HepG2 (cell line): Measurements from ENCODE around the gene PRSS36. TPM values are rescaled to one million over a fixed set of nuclear protein-coding genes. Genes with fewer than 3 reads are reported as not detected.

Experiments
- ARNT ChIP-seq: fragments of 450-650 bp; IDR thresholded peaks from 2 replicates; pipeline ENCODE4 v1.6.1; 2017
- ATAD3A ChIP-seq: sonication (generic); formaldehyde crosslinking; IDR thresholded peaks from 2 replicates; pipeline ENCODE4 v1.4.0; 2020; ENCODE audit warnings: missing genetic modification reagents
- ATF7 ChIP-seq, 2 experiments: fragments of 450-650 bp in 1 of 2; sonication (generic) in 1 of 2; formaldehyde crosslinking in 1 of 2; IDR thresholded peaks; 2 replicates each; pipeline versions ENCODE4 v1.4.0 to v1.6.1; 2016 to 2020; ENCODE audit warnings: antibody characterized with exemption in 1 of 2, mild to moderate bottlenecking in 1 of 2, missing genetic modification reagents in 1 of 2
- NKX3-1 ChIP-seq: sonication (generic); formaldehyde crosslinking; IDR thresholded peaks from 2 replicates; pipeline ENCODE4 v1.5.0; 2020; ENCODE audit warnings: missing genetic modification reagents
- PHF5A ChIP-seq: IDR thresholded peaks from one replicate; pipeline ENCODE4 v1.6.1; 2018; ENCODE audit warnings: low read depth, missing genetic modification reagents; ENCODE audit not compliant: unreplicated experiment
- TEAD3 ChIP-seq: optimal IDR thresholded peaks from 2 replicates; pipeline ENCODE3; 2016; ENCODE audit warnings: borderline replicate concordance
- ZBTB38 ChIP-seq: sonication (generic); formaldehyde crosslinking; IDR thresholded peaks from 2 replicates; pipeline ENCODE4 v1.5.1; 2020; ENCODE audit warnings: mild to moderate bottlenecking, missing genetic modification reagents
- ZFP36L1 ChIP-seq: sonication (generic); formaldehyde crosslinking; IDR thresholded peaks from 2 replicates; pipeline ENCODE4 v1.8.0; 2022; ENCODE audit warnings: mild to moderate bottlenecking, missing genetic modification reagents, moderate library complexity
- ZNF432 ChIP-seq: sonication (generic); formaldehyde crosslinking; IDR thresholded peaks from 2 replicates; pipeline ENCODE4 v1.5.0; 2020; ENCODE audit warnings: missing genetic modification reagents, mild to moderate bottlenecking, borderline replicate concordance
- ZNF562 ChIP-seq: sonication (generic); formaldehyde crosslinking; IDR thresholded peaks from 2 replicates; pipeline ENCODE4 v1.8.0; 2022; ENCODE audit warnings: missing genetic modification reagents, borderline replicate concordance
- ZSCAN25 ChIP-seq: sonication (generic); formaldehyde crosslinking; IDR thresholded peaks from 2 replicates; pipeline ENCODE4 v1.8.0; 2022; ENCODE audit warnings: mild to moderate bottlenecking, missing genetic modification reagents
- polyA plus RNA-seq, 8 experiments: library from polyadenylated mRNA; depleted of rRNA in 3 of 8; stranded (reverse) in 7 of 8; unstranded in 1 of 8; fragments of >200 nt; fragmentation: Illumina TruSeq in 4 of 8; extraction: Trizol in 4 of 8; gene quantifications; 2 replicates each; pipeline versions ENCODE4 v1.2.1 to v1.2.3, GENCODE V29; 2011 to 2016; ENCODE audit warnings: low read depth in 4 of 8, missing spikeins in 1 of 8, mixed read lengths in 1 of 8; ENCODE audit not compliant: insufficient read depth in 1 of 8
- total RNA-seq, 5 experiments: library from RNA; depleted of rRNA; stranded (reverse); fragments of >200 nt; fragmentation: Illumina TruSeq; extraction: Trizol; gene quantifications; 2 replicates each; pipeline ENCODE4 v1.2.3, GENCODE V29; 2016; ENCODE audit warnings: low read depth in 1 of 5
- TF ChIP-seq, protein P1 (sequence below): sonication (generic); formaldehyde crosslinking; IDR thresholded peaks from 2 replicates; pipeline ENCODE4 v1.5.1; 2020; ENCODE audit warnings: missing genetic modification reagents, mild to moderate bottlenecking, borderline replicate concordance
- TF ChIP-seq, protein P2 (sequence below), 2 experiments: sonication (generic) in 1 of 2; formaldehyde crosslinking in 1 of 2; IDR thresholded peaks; 2 replicates each; pipeline versions ENCODE4 v1.4.0 to v1.6.1; 2018 to 2020; ENCODE audit warnings: missing genetic modification reagents in 2 of 2, borderline replicate concordance in 1 of 2, low read depth in 1 of 2, mild to moderate bottlenecking in 1 of 2, missing biosample characterization in 1 of 2
- TF ChIP-seq, protein P3 (sequence below): sonication (generic); formaldehyde crosslinking; conservative IDR thresholded peaks from 2 replicates; pipeline ENCODE4 v1.4.0; 2020; ENCODE audit warnings: mild to moderate bottlenecking, missing genetic modification reagents, moderate library complexity
- TF ChIP-seq, protein P4 (sequence below): sonication (generic); formaldehyde crosslinking; IDR thresholded peaks from 2 replicates; pipeline ENCODE4 v1.4.0; 2020; ENCODE audit warnings: missing genetic modification reagents, borderline replicate concordance

PRSS36 gene
- total and polyA plus RNA-seq, 2 of the 13 experiments (the other 11 are each of a cell fraction or from before 2014, with no cell fraction given) = 1.5 to 2.1 TPM

DNA sequence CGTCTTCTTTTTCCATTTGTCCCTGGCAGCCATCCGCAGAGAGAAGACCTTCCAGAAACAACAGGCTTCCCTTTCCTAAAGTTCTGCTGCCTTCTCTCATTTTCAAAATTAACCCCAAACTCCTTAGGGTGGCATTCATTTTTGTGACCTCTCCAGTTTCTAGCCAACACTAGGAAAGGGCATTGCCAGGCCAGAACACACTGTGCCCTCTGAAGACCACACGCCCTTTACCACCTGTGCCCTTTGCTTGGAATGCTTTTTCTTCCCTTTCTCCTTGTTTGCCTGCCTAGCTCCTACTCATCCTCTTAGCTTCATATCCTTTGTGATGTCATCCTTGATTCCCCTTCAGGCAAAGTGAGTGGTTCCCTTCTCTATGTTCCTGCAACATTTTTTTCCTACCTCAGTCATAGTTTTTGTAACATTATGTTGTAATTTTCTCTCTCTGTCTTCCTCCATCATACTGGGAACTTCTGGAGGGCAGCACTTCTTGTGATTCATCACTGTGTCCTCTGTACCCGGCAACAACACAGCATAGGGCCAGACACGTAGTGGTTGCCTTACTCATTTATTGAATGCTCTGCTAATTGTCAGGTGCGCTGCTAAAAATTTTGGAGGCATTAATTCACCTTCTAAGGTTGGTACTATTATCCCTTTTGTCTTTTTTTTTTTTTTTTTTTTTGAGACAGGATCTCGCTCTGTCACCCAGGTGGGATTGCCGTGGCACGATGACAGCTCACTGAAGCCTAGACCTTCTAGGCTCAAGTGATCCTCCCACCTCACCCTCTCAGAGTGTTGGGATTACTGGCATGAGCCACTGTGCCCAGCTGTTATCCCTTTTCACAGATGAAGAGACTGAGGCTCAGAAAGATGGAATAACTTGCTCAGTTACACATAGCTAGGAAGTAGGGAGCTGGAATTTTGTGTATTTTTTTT, 31.4 kb downstream of the PRSS36 start (continued):
- TF ChIP-seq, protein P1, sequence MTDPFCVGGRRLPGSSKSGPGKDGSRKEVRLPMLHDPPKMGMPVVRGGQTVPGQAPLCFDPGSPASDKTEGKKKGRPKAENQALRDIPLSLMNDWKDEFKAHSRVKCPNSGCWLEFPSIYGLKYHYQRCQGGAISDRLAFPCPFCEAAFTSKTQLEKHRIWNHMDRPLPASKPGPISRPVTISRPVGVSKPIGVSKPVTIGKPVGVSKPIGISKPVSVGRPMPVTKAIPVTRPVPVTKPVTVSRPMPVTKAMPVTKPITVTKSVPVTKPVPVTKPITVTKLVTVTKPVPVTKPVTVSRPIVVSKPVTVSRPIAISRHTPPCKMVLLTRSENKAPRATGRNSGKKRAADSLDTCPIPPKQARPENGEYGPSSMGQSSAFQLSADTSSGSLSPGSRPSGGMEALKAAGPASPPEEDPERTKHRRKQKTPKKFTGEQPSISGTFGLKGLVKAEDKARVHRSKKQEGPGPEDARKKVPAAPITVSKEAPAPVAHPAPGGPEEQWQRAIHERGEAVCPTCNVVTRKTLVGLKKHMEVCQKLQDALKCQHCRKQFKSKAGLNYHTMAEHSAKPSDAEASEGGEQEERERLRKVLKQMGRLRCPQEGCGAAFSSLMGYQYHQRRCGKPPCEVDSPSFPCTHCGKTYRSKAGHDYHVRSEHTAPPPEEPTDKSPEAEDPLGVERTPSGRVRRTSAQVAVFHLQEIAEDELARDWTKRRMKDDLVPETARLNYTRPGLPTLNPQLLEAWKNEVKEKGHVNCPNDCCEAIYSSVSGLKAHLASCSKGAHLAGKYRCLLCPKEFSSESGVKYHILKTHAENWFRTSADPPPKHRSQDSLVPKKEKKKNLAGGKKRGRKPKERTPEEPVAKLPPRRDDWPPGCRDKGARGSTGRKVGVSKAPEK (CRISPR knock-in tag) = no peak
- TF ChIP-seq ZSCAN25 = 0 out of 2 replicates have a peak, but pooled peaks have one; percentile 14
- TF ChIP-seq TEAD3 (CRISPR knock-in tag) = no peak
- no peak for TF ChIP-seq NKX3-1 (CRISPR knock-in tag)
- TF ChIP-seq PHF5A = no peak
- TF ChIP-seq ZBTB38 (CRISPR knock-in tag) = no peak
- no peak for TF ChIP-seq ZNF432 (CRISPR knock-in tag)
- TF ChIP-seq ZNF562 (CRISPR knock-in tag) = 0 out of 2 replicates have a peak, but pooled peaks have one; percentile 12
- TF ChIP-seq ZFP36L1 = peak; percentile 51; the same call in 1 of the 2 replicates
- TF ChIP-seq, protein P2, sequence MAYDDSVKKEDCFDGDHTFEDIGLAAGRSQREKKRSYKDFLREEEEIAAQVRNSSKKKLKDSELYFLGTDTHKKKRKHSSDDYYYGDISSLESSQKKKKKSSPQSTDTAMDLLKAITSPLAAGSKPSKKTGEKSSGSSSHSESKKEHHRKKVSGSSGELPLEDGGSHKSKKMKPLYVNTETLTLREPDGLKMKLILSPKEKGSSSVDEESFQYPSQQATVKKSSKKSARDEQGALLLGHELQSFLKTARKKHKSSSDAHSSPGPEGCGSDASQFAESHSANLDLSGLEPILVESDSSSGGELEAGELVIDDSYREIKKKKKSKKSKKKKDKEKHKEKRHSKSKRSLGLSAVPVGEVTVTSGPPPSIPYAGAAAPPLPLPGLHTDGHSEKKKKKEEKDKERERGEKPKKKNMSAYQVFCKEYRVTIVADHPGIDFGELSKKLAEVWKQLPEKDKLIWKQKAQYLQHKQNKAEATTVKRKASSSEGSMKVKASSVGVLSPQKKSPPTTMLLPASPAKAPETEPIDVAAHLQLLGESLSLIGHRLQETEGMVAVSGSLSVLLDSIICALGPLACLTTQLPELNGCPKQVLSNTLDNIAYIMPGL (CRISPR knock-in tag; IDR thresholded peaks at IDR 0.05; ENCODE audit: borderline replicate concordance in 1 of 2, low read depth in 1 of 2) = 0 out of 4 replicates have a peak, but pooled peaks of 1 of the 2 experiments have one; percentile 8
- TF ChIP-seq ATF7 (IDR thresholded peaks at IDR 0.05) = peak; percentile 31; the same call in 1 of the 2 replicates
- no peak for TF ChIP-seq ATF7 (CRISPR knock-in tag; IDR thresholded peaks at IDR 0.05)
- TF ChIP-seq, protein P3, sequence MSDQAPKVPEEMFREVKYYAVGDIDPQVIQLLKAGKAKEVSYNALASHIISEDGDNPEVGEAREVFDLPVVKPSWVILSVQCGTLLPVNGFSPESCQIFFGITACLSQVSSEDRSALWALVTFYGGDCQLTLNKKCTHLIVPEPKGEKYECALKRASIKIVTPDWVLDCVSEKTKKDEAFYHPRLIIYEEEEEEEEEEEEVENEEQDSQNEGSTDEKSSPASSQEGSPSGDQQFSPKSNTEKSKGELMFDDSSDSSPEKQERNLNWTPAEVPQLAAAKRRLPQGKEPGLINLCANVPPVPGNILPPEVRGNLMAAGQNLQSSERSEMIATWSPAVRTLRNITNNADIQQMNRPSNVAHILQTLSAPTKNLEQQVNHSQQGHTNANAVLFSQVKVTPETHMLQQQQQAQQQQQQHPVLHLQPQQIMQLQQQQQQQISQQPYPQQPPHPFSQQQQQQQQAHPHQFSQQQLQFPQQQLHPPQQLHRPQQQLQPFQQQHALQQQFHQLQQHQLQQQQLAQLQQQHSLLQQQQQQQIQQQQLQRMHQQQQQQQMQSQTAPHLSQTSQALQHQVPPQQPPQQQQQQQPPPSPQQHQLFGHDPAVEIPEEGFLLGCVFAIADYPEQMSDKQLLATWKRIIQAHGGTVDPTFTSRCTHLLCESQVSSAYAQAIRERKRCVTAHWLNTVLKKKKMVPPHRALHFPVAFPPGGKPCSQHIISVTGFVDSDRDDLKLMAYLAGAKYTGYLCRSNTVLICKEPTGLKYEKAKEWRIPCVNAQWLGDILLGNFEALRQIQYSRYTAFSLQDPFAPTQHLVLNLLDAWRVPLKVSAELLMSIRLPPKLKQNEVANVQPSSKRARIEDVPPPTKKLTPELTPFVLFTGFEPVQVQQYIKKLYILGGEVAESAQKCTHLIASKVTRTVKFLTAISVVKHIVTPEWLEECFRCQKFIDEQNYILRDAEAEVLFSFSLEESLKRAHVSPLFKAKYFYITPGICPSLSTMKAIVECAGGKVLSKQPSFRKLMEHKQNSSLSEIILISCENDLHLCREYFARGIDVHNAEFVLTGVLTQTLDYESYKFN (CRISPR knock-in tag) = no peak
- no peak for TF ChIP-seq ARNT
- TF ChIP-seq, protein P4, sequence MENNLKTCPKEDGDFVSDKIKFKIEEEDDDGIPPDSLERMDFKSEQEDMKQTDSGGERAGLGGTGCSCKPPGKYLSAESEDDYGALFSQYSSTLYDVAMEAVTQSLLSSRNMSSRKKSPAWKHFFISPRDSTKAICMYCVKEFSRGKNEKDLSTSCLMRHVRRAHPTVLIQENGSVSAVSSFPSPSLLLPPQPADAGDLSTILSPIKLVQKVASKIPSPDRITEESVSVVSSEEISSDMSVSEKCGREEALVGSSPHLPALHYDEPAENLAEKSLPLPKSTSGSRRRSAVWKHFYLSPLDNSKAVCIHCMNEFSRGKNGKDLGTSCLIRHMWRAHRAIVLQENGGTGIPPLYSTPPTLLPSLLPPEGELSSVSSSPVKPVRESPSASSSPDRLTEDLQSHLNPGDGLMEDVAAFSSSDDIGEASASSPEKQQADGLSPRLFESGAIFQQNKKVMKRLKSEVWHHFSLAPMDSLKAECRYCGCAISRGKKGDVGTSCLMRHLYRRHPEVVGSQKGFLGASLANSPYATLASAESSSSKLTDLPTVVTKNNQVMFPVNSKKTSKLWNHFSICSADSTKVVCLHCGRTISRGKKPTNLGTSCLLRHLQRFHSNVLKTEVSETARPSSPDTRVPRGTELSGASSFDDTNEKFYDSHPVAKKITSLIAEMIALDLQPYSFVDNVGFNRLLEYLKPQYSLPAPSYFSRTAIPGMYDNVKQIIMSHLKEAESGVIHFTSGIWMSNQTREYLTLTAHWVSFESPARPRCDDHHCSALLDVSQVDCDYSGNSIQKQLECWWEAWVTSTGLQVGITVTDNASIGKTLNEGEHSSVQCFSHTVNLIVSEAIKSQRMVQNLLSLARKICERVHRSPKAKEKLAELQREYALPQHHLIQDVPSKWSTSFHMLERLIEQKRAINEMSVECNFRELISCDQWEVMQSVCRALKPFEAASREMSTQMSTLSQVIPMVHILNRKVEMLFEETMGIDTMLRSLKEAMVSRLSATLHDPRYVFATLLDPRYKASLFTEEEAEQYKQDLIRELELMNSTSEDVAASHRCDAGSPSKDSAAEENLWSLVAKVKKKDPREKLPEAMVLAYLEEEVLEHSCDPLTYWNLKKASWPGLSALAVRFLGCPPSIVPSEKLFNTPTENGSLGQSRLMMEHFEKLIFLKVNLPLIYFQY (CRISPR knock-in tag) = no peak
- TF ChIP-seq ATAD3A = no peak
